CD4-positive, alpha-beta T cell (primary cell): Measurements from ENCODE around the gene R3HDM2. TPM values are rescaled to one million over a fixed set of nuclear protein-coding genes. Genes with fewer than 3 reads are reported as not detected.
A peak's percentile ranks its signal among the peaks of the same experiment; 100 is the strongest.

Source experiments
- ATAC-seq: fragments of 200-7000 bp; cut with Tn5 transposase; one replicate; pipeline ENCODE4 v1.10.0; 2022; ENCODE audit warnings: mild to moderate bottlenecking; ENCODE audit not compliant: poor library complexity
- CTCF ChIA-PET: fragments of 350-600 bp; sonication (Branson Sonifier 250); formaldehyde crosslinking; loops from one replicate; lab custom pipeline; 2021; ENCODE audit warnings: antibody characterized with exemption, inconsistent platforms; lab: Charles Lee
- POLR2A ChIA-PET: fragments of 350-600 bp; sonication (Branson Sonifier 250); formaldehyde crosslinking; loops from one replicate; lab custom pipeline; 2021; ENCODE audit warnings: antibody characterized with exemption, inconsistent platforms; lab: Charles Lee
- DNase-seq, 14 experiments: peaks; one replicate each; pipeline ENCODE4 v3.0.0-alpha.2; 2013 to 2020; ENCODE audit warnings: mixed read lengths in 2 of 14
- H3K27ac ChIP-seq, 2 donors: one replicate each; pipeline versions ENCODE4 v1.5.1 to v1.7.0; 2013; ENCODE audit warnings: low read length in 2 of 2, low read depth in 1 of 2, mild to moderate bottlenecking in 1 of 2
- H3K27me3 ChIP-seq, 2 experiments: 1 replicate in 1 of 2; 2 replicates in 1 of 2; pipeline versions ENCODE4 v1.6.1 to v1.7.0; 2013; ENCODE audit warnings: low read length in 2 of 2, control low read depth in 1 of 2, mild to moderate bottlenecking in 1 of 2, moderate library complexity in 1 of 2; ENCODE audit not compliant: insufficient read depth in 2 of 2, control insufficient read depth in 1 of 2
- H3K36me3 ChIP-seq: one replicate; pipeline ENCODE4 v1.6.1; 2013; ENCODE audit warnings: low read length, control low read depth; ENCODE audit not compliant: insufficient read depth
- H3K4me1 ChIP-seq: one replicate; pipeline ENCODE4 v1.6.1; 2013; ENCODE audit warnings: low read length, control low read depth; ENCODE audit not compliant: insufficient read depth
- H3K4me3 ChIP-seq: one replicate; pipeline ENCODE4 v1.5.1; 2013; ENCODE audit warnings: mild to moderate bottlenecking, low read length, moderate library complexity
- H3K9me3 ChIP-seq, 2 experiments: 1 replicate in 1 of 2; 2 replicates in 1 of 2; pipeline versions ENCODE4 v1.6.1 to v1.7.0; 2013; ENCODE audit warnings: low read length in 2 of 2, mild to moderate bottlenecking in 2 of 2, control low read depth in 1 of 2, moderate library complexity in 1 of 2; ENCODE audit not compliant: control insufficient read depth in 1 of 2, insufficient read depth in 1 of 2
- H3K27ac Mint-ChIP-seq: one replicate; pipeline ENCODE4 v1.8.0; 2020; ENCODE audit warnings: mixed read lengths
- H3K27me3 Mint-ChIP-seq: one replicate; pipeline ENCODE4 v1.8.0; 2021; ENCODE audit warnings: mixed read lengths
- H3K36me3 Mint-ChIP-seq: one replicate; pipeline ENCODE4 v1.8.0; 2021; ENCODE audit warnings: low read depth, mixed read lengths
- H3K4me1 Mint-ChIP-seq: one replicate; pipeline ENCODE4 v1.8.0; 2021; ENCODE audit warnings: low read depth, mixed read lengths
- H3K4me3 Mint-ChIP-seq: one replicate; pipeline ENCODE4 v1.8.0; 2020; ENCODE audit warnings: mild to moderate bottlenecking, mixed read lengths
- H3K9me3 Mint-ChIP-seq: one replicate; pipeline ENCODE4 v1.8.0; 2020; ENCODE audit warnings: mixed read lengths
- intact Hi-C, 2 experiments: fragments of 100-400 bp; cut with DNase I in 1 of 2; cut with micrococcal nuclease in 1 of 2; formaldehyde crosslinking; loops; one replicate each; pipeline versions ENCODE4 v1.15.1 to v1.9.0; 2023 to 2025; cut with DNase I, micrococcal nuclease
- total RNA-seq, 174 experiments: library from RNA in 2 of 174; stranded (reverse) in 2 of 174; gene quantifications; one replicate each; pipeline ENCODE4 v1.2.3 and lab custom pipeline; 2021 to 2026
- TF ChIP-seq, protein P1 (sequence below): fragments of 200-600 bp; IDR thresholded peaks from one replicate; pipeline ENCODE4 v1.8.0; 2022; ENCODE audit warnings: antibody characterized with exemption, mild to moderate bottlenecking

Gene R3HDM2
- total RNA-seq, 2 experiments from 2014 or later, result 106 to 115 TPM

DNA sequence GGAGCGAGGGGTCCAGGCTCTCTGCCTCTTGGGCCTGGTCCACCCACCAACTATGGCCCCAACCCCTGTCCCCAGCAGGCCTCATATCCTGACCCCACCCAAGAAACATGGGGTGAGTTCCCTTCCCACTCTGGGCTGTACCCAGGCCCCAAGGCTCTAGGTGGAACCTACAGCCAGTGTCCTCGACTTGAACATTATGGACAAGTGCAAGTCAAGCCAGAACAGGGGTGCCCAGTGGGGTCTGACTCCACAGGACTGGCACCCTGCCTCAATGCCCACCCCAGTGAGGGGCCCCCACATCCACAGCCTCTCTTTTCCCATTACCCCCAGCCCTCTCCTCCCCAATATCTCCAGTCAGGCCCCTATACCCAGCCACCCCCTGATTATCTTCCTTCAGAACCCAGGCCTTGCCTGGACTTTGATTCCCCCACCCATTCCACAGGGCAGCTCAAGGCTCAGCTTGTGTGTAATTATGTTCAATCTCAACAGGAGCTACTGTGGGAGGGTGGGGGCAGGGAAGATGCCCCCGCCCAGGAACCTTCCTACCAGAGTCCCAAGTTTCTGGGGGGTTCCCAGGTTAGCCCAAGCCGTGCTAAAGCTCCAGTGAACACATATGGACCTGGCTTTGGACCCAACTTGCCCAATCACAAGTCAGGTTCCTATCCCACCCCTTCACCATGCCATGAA is 40.3 kb upstream of the R3HDM2 start:
- intact Hi-C loops, result no loop called here
- ChIA-PET POLR2A (interaction anchor here (1.4 to 2.7 kb wide), 2 partner anchors 9 to 12 kb away, joined by 5 to 9 read pairs; partner anchors contain the start of gene ARHGAP9), CTCF (interaction anchor here (1.1 kb wide), 1 partner anchor 9 kb away, joined by 3 read pairs; no protein-coding TSS in a partner anchor)
- H3K9me3 Mint-ChIP-seq, result no peaks in the 10 kb centered on the region
- no peak for DNase-seq
- peaks cover 46% of the 10 kb centered on the region for H3K4me1 ChIP-seq
- no peaks in the 10 kb centered on the region for H3K27me3 Mint-ChIP-seq
- H3K27ac Mint-ChIP-seq, result no peak overlapping the region
- peaks cover 74% of the 10 kb centered on the region for H3K36me3 ChIP-seq
- H3K4me3 Mint-ChIP-seq, result peak overlapping the region; percentile 11
- peak overlapping the region in 1 of 2 donors; percentile 40 for H3K27ac ChIP-seq
- no peak for ATAC-seq
- H3K36me3 Mint-ChIP-seq, result peaks cover 76% of the 10 kb centered on the region
- H3K4me1 Mint-ChIP-seq, result peaks cover 58% of the 10 kb centered on the region
- H3K4me3 ChIP-seq, result no peak overlapping the region
- no peaks in the 10 kb centered on the region for H3K27me3 ChIP-seq
- TF ChIP-seq, protein P1, sequence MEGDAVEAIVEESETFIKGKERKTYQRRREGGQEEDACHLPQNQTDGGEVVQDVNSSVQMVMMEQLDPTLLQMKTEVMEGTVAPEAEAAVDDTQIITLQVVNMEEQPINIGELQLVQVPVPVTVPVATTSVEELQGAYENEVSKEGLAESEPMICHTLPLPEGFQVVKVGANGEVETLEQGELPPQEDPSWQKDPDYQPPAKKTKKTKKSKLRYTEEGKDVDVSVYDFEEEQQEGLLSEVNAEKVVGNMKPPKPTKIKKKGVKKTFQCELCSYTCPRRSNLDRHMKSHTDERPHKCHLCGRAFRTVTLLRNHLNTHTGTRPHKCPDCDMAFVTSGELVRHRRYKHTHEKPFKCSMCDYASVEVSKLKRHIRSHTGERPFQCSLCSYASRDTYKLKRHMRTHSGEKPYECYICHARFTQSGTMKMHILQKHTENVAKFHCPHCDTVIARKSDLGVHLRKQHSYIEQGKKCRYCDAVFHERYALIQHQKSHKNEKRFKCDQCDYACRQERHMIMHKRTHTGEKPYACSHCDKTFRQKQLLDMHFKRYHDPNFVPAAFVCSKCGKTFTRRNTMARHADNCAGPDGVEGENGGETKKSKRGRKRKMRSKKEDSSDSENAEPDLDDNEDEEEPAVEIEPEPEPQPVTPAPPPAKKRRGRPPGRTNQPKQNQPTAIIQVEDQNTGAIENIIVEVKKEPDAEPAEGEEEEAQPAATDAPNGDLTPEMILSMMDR, result no peak
- H3K9me3 ChIP-seq, result no peaks in the 10 kb centered on the region

- peak overlapping the region in 1 of 2 donors; percentile 40 for H3K27ac ChIP-seq
- TF ChIP-seq, protein P1, result no peak
- no peaks in the 10 kb centered on the region for H3K9me3 Mint-ChIP-seq
- ChIA-PET POLR2A (interaction anchor here (0.9 to 2.7 kb wide), 3 partner anchors 9 to 11 kb away, joined by 3 to 9 read pairs (median 8); partner anchors contain the start of genes ARHGAP9 and GLI1), CTCF (no interaction called here)
- H3K9me3 ChIP-seq, result no peaks in the 10 kb centered on the region
- H3K36me3 Mint-ChIP-seq, result peaks cover 75% of the 10 kb centered on the region
- H3K27me3 ChIP-seq, result no peaks in the 10 kb centered on the region
- H3K4me1 ChIP-seq, result peaks cover 39% of the 10 kb centered on the region
- intact Hi-C loops, result no loop called here
- DNase-seq (no peak), ATAC-seq (no peak)
- H3K27me3 Mint-ChIP-seq, result no peaks in the 10 kb centered on the region
- no peak overlapping the region for H3K27ac Mint-ChIP-seq
- H3K4me3 Mint-ChIP-seq, result no peak overlapping the region
- H3K4me1 Mint-ChIP-seq, result peaks cover 62% of the 10 kb centered on the region
- H3K4me3 ChIP-seq, result no peak overlapping the region
- H3K36me3 ChIP-seq, result peaks cover 70% of the 10 kb centered on the region
Observed at GRCh38 chr12:57470286-57470969, 39.6 kb upstream of the R3HDM2 start.

DNA sequence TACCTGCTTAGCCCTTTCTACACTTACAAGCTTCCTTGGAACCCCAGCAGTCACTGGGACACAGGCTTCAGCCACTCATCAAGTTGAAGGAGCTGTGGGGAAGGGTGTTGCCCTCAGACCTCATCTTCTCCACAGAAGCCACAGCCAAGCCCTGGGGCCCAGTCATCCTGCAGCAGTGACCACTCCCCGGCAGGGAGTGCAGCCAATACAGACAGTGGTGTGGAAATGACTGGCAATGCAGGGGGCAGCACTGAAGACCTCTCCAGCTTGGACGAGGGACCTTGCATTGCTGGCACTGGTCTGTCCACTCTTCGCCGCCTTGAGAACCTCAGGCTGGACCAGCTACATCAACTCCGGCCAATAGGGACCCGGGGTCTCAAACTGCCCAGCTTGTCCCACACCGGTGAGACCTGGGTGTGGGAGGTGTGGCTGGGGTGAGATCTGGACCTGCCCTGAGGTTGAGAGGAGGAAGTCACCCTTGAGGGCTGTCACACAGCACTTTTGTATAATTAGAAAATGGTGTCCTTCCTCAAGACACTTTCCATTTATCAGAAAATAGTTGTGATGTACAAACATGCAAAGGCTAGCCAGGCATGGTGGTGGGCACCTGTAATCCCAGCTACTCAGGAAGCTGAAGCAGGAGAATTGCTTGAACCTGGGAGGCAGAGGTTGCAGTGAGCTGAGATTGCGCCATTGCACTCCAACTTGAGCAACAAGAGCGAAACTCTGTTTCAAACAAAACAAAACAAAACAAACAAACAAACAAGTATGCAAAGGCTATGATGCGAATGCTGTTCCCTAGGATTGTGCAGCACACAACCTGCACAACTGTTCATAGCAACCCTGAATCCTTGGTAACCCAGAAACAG is 38.7 kb upstream of the R3HDM2 start:
- ATAC-seq (no peak), DNase-seq (peak in 1 of 14 experiments; percentile 21)
- H3K36me3 Mint-ChIP-seq, result peaks cover 69% of the 10 kb centered on the region
- TF ChIP-seq, protein P1, result no peak
- H3K4me3 ChIP-seq, result no peak overlapping the region
- no peak overlapping the region for H3K27ac ChIP-seq
- H3K36me3 ChIP-seq, result peaks cover 61% of the 10 kb centered on the region
- CTCF ChIA-PET, result interaction anchor here (1.6 kb wide), 1 partner anchor 10 kb away, joined by 7 read pairs; the partner anchor contains the start of gene GLI1
- no peaks in the 10 kb centered on the region for H3K9me3 Mint-ChIP-seq
- peaks cover 30% of the 10 kb centered on the region for H3K4me1 ChIP-seq
- no peak overlapping the region for H3K4me3 Mint-ChIP-seq
- POLR2A ChIA-PET, result interaction anchor here (0.9 to 2.7 kb wide), 3 partner anchors 9 to 10 kb away, joined by 3 to 9 read pairs (median 8); partner anchors contain the start of genes ARHGAP9 and GLI1
- H3K4me1 Mint-ChIP-seq, result peaks cover 56% of the 10 kb centered on the region
- H3K9me3 ChIP-seq, result no peaks in the 10 kb centered on the region
- H3K27me3 Mint-ChIP-seq, result no peaks in the 10 kb centered on the region
- H3K27me3 ChIP-seq, result no peaks in the 10 kb centered on the region
- intact Hi-C loops, result no loop called here
- H3K27ac Mint-ChIP-seq, result no peak overlapping the region
